Left renal cortex interstitium (tissue), 4 donors: ENCODE data around the gene ARPC5. TPM values are rescaled to one million over a fixed set of nuclear protein-coding genes. Genes with fewer than 3 reads are reported as not detected.

ENCODE experiments used
- DNase-seq, 4 donors: peaks; one replicate each; pipeline ENCODE4 v3.0.0-alpha.2; 2013; ENCODE audit warnings: low read depth in 4 of 4, low spot score in 2 of 4, missing footprints in 1 of 4
- polyA plus RNA-seq, 4 donors: library from polyadenylated mRNA; unstranded; fragments of 120-200 nt; gene quantifications; one replicate each; pipeline ENCODE4 v1.2.1, GENCODE V29; 2013; ENCODE audit not compliant: insufficient read length in 4 of 4

Gene ARPC5
- polyA plus RNA-seq, 4 donors, result 133 to 197 (median 163) TPM

- DNase-seq, result no peak
These were observed 46.2 kb downstream of the ARPC5 start for GRCh38 chr1:183589384-183589783.

DNA sequence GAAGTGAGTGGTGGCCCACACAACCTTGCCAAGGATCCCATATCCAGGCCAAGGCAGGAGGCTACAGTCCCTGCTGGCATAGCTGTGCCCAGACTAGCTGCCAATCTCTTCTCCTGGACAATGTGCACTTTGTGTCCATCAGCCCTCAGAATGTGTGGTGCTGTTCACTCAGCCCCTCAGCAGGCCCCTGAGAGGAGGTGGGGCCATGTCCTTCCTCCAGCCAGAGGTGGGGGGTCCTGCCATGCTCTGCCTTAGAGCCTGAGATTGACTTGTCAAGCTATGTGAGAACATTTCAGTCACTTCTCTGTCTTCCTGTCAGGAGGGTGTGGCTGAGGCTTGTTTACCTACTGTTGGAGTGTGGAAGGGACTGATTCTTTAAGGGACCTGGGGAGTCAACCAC is 46.8 kb downstream of the ARPC5 start:
- no peak for DNase-seq

- DNase-seq, result no peak
These were observed 48.7 kb downstream of the ARPC5 start for GRCh38 chr1:183586926-183587325.

DNA sequence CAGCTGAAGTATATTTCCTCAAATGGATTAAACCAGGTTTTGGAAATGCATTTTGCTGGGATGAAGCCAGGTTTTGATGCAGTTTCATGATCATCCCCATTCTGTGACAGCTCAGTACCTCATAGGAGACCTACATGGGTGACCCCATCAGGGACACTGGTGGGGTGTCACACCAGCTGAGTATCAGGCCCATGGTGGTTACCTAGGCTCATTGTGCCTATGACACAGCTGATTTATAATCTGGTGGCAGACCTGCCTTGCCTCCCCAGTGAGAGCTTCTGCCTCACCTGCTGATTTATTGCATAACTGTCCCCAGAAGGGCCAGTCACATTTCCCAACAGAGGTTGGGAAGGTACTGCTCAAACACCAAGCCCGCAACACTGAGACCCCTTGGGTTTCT is 49.1 kb downstream of the ARPC5 start:
- DNase-seq, result no peak

DNA sequence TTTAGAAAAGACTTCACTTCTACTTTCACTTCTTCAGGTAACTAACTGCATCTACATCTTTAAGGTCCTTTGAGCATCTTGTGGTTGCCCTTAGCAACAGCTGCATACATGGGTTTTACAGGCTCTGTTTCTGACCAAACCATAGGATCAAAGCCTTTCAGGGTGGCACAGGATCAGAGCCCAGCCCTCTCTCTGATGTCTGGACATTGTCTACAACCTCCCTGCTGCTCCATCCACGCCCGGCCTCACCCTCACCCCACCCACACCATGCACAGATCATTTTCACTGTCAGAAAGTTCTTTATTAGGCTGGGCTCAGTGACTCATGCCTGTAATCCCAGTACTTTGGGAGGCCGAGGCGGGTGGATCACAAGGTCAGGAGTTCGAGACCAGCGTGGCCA is 50.5 kb downstream of the ARPC5 start:
- no peak for DNase-seq

DNA sequence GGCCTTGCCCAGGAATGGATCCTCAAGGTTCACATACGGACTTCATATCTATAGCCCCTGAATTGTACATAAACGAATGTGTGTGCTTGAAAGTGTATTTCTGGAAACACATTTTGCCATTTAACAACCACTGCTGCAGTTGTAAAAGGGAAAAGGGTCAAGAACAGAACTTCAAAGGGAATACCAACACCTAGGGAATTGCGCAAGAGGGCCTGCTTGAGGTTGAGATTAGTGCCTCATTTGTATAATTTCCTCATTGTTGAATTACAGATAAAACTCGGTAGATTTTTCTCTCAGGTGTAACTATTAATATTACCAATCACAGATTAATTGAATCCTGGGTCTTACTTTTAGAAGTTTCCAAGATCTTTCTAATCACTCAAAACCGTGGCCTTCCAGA is 51.4 kb downstream of the ARPC5 start:
- DNase-seq, result no peak

- no peak for DNase-seq
These were observed 52.1 kb downstream of the ARPC5 start for GRCh38 chr1:183583466-183583865.

DNA sequence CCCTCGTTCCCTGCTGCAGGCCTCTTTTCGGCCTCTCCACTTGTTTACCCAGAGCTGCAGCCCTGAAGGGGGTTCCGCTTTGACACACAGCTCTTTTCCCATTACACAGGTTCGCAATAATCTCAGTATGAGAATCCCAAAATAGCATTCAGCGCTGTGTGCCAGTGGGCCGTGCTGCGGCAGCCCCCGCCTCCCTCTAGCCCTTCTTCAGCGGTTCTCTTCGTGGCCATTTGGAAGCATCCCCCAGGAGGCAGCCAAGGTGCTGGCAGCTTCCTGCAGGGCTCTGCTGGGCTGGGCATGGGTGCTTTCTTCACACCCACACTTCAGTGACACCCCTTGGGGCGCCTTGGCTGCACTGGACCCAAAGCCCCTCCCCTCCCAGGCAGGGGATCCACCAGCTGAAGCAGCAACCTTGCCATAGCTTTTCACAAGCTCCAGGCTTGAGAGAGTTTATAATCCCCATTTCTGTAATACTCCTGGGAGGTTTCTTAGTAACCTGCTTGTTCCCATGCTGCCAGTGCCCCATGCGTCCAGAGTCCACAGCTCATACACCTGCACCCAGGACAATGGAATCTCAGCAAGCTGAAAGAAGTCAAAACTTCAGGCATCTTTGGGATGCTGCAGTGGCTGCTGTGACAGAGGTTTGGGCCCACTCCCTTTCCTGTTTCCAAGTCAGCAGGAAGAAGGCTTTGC is 53.4 kb downstream of the ARPC5 start:
- DNase-seq, result no peak

DNA sequence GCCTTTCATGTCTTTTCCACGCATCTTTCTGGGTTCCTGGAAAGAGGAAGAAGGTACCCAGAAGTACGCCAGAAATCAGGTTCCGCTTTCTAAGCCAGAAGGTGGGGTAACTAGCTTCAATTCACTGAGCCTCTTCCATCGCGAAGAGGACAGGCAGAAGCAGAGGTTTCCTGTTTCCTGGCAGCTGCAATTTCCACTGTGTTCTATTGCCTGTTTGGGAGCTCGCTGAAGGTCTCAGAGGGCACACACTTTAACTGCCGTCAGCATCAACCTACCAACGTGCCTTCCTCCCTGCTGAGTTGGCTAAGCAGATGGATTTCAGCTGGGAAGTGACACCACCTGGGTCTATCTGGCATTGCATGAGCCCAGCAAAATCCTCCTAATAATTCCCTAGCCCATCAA is 55.3 kb downstream of the ARPC5 start:
- DNase-seq, result peak in 1 of 4 donors; percentile 31

GRCh38 chr1:183578856-183579255 is 56.7 kb downstream of the ARPC5 start:
- DNase-seq, result no peak

DNA sequence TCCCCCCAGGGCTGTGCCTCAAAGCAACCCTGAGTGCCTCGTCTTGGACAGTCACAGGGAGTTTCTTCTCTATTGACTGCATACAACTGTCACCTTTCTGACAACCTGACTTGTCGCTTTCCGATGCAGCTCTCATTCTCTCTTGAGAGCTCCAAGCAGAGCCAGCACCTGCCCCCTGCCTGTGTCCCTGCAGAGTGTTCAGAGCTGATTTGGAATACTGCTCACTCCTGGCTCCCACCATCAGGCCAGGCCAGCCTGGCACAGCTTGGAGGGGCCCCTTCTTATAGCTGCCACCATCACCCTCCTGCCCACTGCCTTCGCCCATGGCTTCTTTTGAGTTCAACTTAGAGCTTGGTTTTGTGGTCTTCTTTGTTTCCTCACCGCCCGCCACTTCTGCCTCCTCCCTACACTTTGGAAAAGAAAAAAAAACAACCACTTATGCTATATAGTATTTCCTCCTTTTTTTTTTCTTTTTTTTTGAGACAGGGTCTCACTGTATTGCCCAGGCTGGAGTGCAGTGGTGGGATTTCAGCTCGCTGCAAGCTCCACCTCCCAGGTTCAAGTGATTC is 57.6 kb downstream of the ARPC5 start:
- no peak for DNase-seq

- no peak for DNase-seq
These were observed 59.0 kb downstream of the ARPC5 start for GRCh38 chr1:183576537-183576936.

GRCh38 chr1:183575606-183576005 is 60.0 kb downstream of the ARPC5 start:
- no peak for DNase-seq

DNA sequence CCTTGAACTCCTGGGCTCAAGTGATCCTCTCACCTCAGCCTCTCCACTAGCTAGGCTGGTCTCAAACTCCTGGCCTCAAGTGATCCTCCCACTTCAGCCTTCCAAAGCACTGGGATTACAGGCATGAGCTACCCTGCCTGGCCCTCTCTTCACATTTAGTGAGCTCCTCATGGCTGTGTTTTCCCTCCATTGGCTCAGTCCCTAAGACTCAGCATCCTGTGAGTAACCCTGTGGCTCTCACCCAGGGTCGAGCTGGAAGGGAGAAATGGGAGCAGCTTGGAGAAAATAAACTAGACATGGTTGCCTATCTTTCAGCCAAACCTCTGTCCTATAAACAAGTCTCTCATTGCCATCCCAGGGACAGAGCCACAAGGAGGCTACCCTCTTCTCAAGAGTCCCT is 62.9 kb downstream of the ARPC5 start:
- no peak for DNase-seq

DNA sequence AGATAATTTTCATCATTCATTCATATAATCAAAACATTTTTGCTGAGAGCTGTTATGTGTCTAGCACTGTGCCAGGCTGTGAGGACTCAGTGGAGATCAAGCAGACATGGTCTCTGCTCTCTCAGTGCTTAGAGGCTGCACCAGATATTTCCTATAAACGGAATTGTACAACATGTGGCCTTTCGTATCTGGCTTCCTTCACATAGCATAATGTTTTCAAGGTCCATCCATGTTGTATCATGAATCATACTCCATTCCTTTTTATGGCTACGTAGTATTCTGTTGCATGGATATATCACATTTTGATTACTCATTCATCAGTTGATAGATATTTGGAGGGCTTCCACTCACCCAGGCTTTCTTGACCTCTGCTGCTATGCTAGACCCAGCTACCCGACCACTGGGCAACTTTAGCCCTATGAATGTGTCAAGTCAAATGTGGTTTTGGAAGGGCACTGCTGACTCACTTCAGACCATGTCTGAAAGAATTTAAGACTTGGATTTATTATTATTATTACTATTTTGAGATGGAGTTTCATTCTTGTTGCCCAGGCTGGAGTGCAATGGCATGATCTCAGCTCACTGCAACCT is 63.8 kb downstream of the ARPC5 start:
- no peak for DNase-seq

Other genes with a start within 250 kb of the ARPC5 start
- gene NMNAT2, start 217.4 kb downstream of the ARPC5 start, polyA plus RNA-seq, result 1 to 10 TPM; 2.2 to 4.2 (median 3.6) TPM
- gene SMG7, start 163.3 kb downstream of the ARPC5 start, polyA plus RNA-seq, result 10 to 100 TPM; 58.4 to 81.7 (median 71.4) TPM
- gene NCF2, start 45.3 kb downstream of the ARPC5 start, polyA plus RNA-seq, result 1 to 10 TPM; 2.5 to 4.9 (median 3.1) TPM
- gene APOBEC4, start 17.5 kb upstream of the ARPC5 start, polyA plus RNA-seq, result not detected
- 10 to 100 TPM; 49.2 to 58.2 (median 51.3) TPM for gene RGL1, start 169.3 kb upstream of the ARPC5 start, polyA plus RNA-seq